OCI-LY1 (cell line): ENCODE measurements around the gene OASL.
A peak's percentile ranks its signal among the peaks of the same experiment; 100 is the strongest.

Experiments
- H2AFZ ChIP-seq: fragments of 200-600 bp; sonication (generic), shearing (Covaris generic); 2 replicates; pipeline ENCODE4 v1.6.0; 2014; ENCODE audit warnings: antibody characterized with exemption, mild to moderate bottlenecking, low read length
- H3F3A ChIP-seq: fragments of 200-600 bp; sonication (generic), shearing (Covaris generic); 2 replicates; pipeline ENCODE4 v1.6.0; 2014; ENCODE audit warnings: mild to moderate bottlenecking, antibody characterized with exemption, low read length, moderate library complexity; ENCODE audit not compliant: insufficient read depth
- H3K27ac ChIP-seq: fragments of 200-600 bp; sonication (generic); 2 replicates; pipeline ENCODE4 v1.5.1; 2014; ENCODE audit warnings: low read length, mixed run types, mild to moderate bottlenecking, low read depth; ENCODE audit not compliant: poor library complexity, severe bottlenecking
- H3K27me3 ChIP-seq: fragments of 200-600 bp; sonication (generic); 2 replicates; pipeline ENCODE4 v1.6.0; 2014; ENCODE audit warnings: antibody characterized with exemption, mild to moderate bottlenecking, low read length, moderate library complexity; ENCODE audit not compliant: insufficient read depth
- H3K36me3 ChIP-seq: fragments of 200-600 bp; sonication (generic); 2 replicates; pipeline ENCODE4 v1.6.1; 2014; ENCODE audit warnings: mild to moderate bottlenecking, antibody characterized with exemption, low read length, moderate library complexity, mixed read lengths; ENCODE audit not compliant: insufficient read depth
- H3K4me1 ChIP-seq: fragments of 200-600 bp; sonication (generic); 2 replicates; pipeline ENCODE4 v1.5.1; 2014; ENCODE audit warnings: mild to moderate bottlenecking, low read length, moderate library complexity; ENCODE audit not compliant: insufficient read depth, severe bottlenecking
- H3K4me2 ChIP-seq: fragments of 200-600 bp; sonication (generic), shearing (Covaris generic); 2 replicates; pipeline ENCODE4 v1.6.1; 2014; ENCODE audit warnings: low read length
- H3K4me3 ChIP-seq: fragments of 200-600 bp; sonication (generic); 2 replicates; pipeline ENCODE4 v1.5.1; 2014; ENCODE audit warnings: low read length, low read depth, mild to moderate bottlenecking, mixed read lengths; ENCODE audit not compliant: poor library complexity, severe bottlenecking
- H3K79me2 ChIP-seq: fragments of 200-600 bp; shearing (Covaris generic); 2 replicates; pipeline ENCODE4 v1.6.1; 2016; ENCODE audit warnings: mixed run types, low read length, mixed read lengths; ENCODE audit not compliant: insufficient read depth
- H3K9ac ChIP-seq: fragments of 200-600 bp; sonication (generic), shearing (Covaris generic); 2 replicates; pipeline ENCODE4 v1.6.1; 2014; ENCODE audit warnings: mild to moderate bottlenecking, low read length, mixed read lengths
- H3K9me2 ChIP-seq: fragments of 200-600 bp; sonication (generic), shearing (Covaris generic); 2 replicates; pipeline ENCODE4 v1.6.1; 2014; ENCODE audit warnings: low read depth, mild to moderate bottlenecking, low read length, mixed read lengths
- H3K9me3 ChIP-seq: fragments of 200-600 bp; shearing (Covaris generic); 2 replicates; pipeline ENCODE4 v1.6.1; 2014; ENCODE audit warnings: low read length, mixed read lengths
- H4K20me1 ChIP-seq: fragments of 200-600 bp; sonication (generic), shearing (Covaris generic); 2 replicates; pipeline ENCODE4 v1.6.0; 2016; ENCODE audit warnings: mild to moderate bottlenecking, low read length; ENCODE audit not compliant: insufficient read depth
- CTCF ChIP-seq: fragments of 200-600 bp; sonication (generic), shearing (Covaris generic); IDR thresholded peaks from 2 replicates; pipeline ENCODE4 v1.5.1; 2017; ENCODE audit warnings: mild to moderate bottlenecking, antibody characterized with exemption, low read length, moderate library complexity, mixed read lengths
- EZH2 ChIP-seq: fragments of 200-600 bp; sonication (generic), shearing (Covaris generic); IDR thresholded peaks from 2 replicates; pipeline ENCODE4 v1.8.0; 2017; ENCODE audit warnings: borderline replicate concordance, mixed run types, mild to moderate bottlenecking, antibody characterized with exemption, low read length, moderate library complexity, mixed read lengths

Gene OASL

DNA sequence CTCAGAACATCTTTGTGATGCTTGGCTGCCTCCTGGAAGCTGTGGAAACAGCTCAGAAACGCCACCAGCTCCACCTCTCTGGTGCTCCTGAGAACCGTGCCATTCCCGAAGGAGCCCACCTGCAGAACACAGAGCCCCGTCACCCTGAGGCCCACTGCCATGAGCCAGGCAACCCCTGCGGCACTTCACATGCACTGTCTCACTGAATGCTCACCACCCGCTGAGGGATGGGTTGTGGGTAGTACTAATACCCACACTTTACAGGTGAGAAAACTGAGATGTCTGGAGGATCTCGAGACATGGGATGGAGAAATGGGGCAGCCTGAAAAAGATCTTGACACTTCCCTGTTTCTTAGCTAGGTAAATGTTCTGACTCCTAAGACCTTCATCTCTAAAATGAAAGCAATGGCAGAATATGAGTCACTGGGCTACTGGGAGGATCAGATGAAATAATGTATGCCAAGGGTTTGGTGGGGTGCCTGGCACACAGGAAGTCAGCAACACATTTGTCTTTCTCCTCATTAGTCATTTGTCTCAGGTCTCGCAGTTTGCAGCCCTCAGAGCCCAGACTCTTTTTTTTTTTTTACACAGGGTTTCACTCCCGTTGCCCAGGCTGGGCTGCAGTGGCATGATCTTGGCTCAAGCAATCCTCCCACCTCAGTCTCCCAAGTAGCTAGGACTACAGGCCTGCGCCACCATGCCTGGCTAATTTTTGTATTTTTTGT is 5.3 kb downstream of the OASL start:
- no peaks in the 10 kb centered on the region for H3K79me2 ChIP-seq
- no peak overlapping the region for H2AFZ ChIP-seq
- H3K27ac ChIP-seq = no peak overlapping the region
- no peaks in the 10 kb centered on the region for H3K36me3 ChIP-seq
- no peaks in the 10 kb centered on the region for H3K9me2 ChIP-seq
- peaks cover 5% of the 10 kb centered on the region for H3K4me1 ChIP-seq
- H4K20me1 ChIP-seq = no peaks in the 10 kb centered on the region
- H3F3A ChIP-seq = no peaks in the 10 kb centered on the region
- no peak overlapping the region for H3K4me3 ChIP-seq
- H3K4me2 ChIP-seq = no peak overlapping the region
- no peaks in the 10 kb centered on the region; the same call in 1 of the 2 replicates for H3K27me3 ChIP-seq
- no peak overlapping the region for H3K9ac ChIP-seq
- TF ChIP-seq CTCF = no peak
- no peak for TF ChIP-seq EZH2
- no peaks in the 10 kb centered on the region for H3K9me3 ChIP-seq

GRCh38 chr12:121030576-121031212 is 8.4 kb downstream of the OASL start:
- Histone ChIP-seq H3K4me2 (no peak overlapping the region), H3K9me3 (no peaks in the 10 kb centered on the region), H3K9me2 (no peaks in the 10 kb centered on the region), H2AFZ (no peak overlapping the region), H3F3A (no peaks in the 10 kb centered on the region), H3K27me3 (no peaks in the 10 kb centered on the region; the same call in 1 of the 2 replicates), H3K79me2 (no peaks in the 10 kb centered on the region), H3K4me1 (no peaks in the 10 kb centered on the region), H4K20me1 (no peaks in the 10 kb centered on the region), H3K36me3 (no peaks in the 10 kb centered on the region), H3K9ac (no peak overlapping the region), H3K4me3 (no peak overlapping the region), H3K27ac (no peak overlapping the region)
- TF ChIP-seq EZH2 (no peak), CTCF (no peak)

DNA sequence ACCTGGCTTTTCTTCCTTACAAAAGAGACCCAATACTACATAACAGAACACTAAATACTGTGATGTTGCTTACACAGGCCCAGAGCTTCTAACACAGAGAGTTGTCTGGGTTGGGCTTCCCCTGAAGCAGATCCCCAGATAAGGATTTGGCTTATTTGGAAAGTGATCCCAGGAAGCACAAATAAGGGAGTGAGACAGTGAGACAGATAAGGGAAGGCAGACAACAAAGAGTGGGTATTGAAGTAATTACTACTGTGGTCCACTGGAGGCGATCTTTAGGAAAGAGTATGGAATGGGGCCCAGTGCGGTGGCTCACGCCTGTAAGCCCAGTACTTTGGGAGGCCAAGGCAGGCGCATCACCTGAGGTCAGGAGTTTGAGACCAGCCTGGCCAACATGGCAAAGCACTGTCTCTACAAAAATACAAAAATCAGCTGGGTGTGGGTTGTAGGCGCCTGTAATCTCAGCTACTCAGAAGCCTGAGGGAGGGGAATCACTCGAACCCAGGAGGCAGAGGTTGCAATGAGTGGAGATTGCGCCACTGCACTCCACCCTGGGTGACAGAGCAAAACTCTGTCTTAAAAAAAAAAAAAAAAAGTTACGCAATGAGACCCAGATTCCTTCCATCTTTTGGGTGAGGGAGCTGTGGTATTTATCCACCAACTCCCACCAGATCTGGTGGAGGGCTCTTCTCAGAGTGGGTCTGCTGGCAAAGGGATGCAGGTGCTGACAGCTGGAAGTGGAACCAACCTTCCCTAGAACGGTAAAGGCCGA is 12.6 kb downstream of the OASL start:
- no peak overlapping the region for H3K4me2 ChIP-seq

More for the DNA sequence above, 12.6 kb downstream of the OASL start:
- Histone ChIP-seq H3K79me2 (no peaks in the 10 kb centered on the region), H3K27me3 (no peaks in the 10 kb centered on the region; the same call in 1 of the 2 replicates), H3K9me2 (no peaks in the 10 kb centered on the region), H3K4me3 (no peak overlapping the region), H2AFZ (no peak overlapping the region), H3K27ac (no peak overlapping the region), H3K9ac (no peak overlapping the region), H3K36me3 (no peaks in the 10 kb centered on the region), H3K9me3 (no peaks in the 10 kb centered on the region), H3K4me1 (no peaks in the 10 kb centered on the region), H4K20me1 (no peaks in the 10 kb centered on the region), H3F3A (no peaks in the 10 kb centered on the region)
- TF ChIP-seq EZH2 (no peak), CTCF (peak; percentile 21; the same call in 1 of the 2 replicates)
